ENCODE results near the gene GNAQ. TPM values are rescaled to one million over a fixed set of nuclear protein-coding genes. Genes with fewer than 3 reads are reported as not detected.
"Not testable (repeated sequence)": the region's sequence is repeated elsewhere in the genome, so short reads cannot be mapped to it uniquely, and the experiment has no call there.

The GNAQ gene
- total RNA-seq, 2 donors from 2014 or later = 22.3 to 22.7 TPM

- Mint-ChIP-seq H3K4me3 (no peak overlapping the region), H3K27me3 (ENCODE audit: low read depth) (no peaks in the 10 kb centered on the region), H3K9me3 (no peaks in the 10 kb centered on the region), H3K27ac (no peak overlapping the region), H3K36me3 (ENCODE audit: insufficient read depth in 2 of 2) (peaks cover 0 to 2% of the 10 kb centered on the region in 2 donors), H3K4me1 (ENCODE audit: low read depth) (peaks cover 52% of the 10 kb centered on the region)
- DNase-seq (no peak), ATAC-seq (replicated peaks in 1 of 2) (no peak)
These were observed 134.5 kb downstream of the GNAQ start for GRCh38 chr9:77896938-77897667.

GRCh38 chr9:77896269-77896937 is 135.2 kb downstream of the GNAQ start:
- no peaks in the 10 kb centered on the region for H3K9me3 Mint-ChIP-seq
- peaks cover 56% of the 10 kb centered on the region for H3K4me1 Mint-ChIP-seq (ENCODE audit: low read depth)
- ATAC-seq (replicated peaks in 1 of 2) (no peak), DNase-seq (no peak)
- H3K27me3 Mint-ChIP-seq (ENCODE audit: low read depth) = no peaks in the 10 kb centered on the region
- H3K4me3 Mint-ChIP-seq = no peak overlapping the region
- H3K36me3 Mint-ChIP-seq (ENCODE audit: insufficient read depth in 2 of 2) = peaks cover 0 to 2% of the 10 kb centered on the region in 2 donors
- no peak overlapping the region for H3K27ac Mint-ChIP-seq

- DNase-seq = no peak
- H3K27ac Mint-ChIP-seq = no peak overlapping the region
- no peaks in the 10 kb centered on the region for H3K27me3 Mint-ChIP-seq (ENCODE audit: low read depth)
- peak in 1 of 2 donors; percentile 40 for ATAC-seq (replicated peaks in 1 of 2)
- no peaks in the 10 kb centered on the region for H3K36me3 Mint-ChIP-seq (ENCODE audit: insufficient read depth in 2 of 2)
- H3K4me3 Mint-ChIP-seq = no peak overlapping the region
- peaks cover 46% of the 10 kb centered on the region for H3K4me1 Mint-ChIP-seq (ENCODE audit: low read depth)
- H3K9me3 Mint-ChIP-seq = no peaks in the 10 kb centered on the region
These were observed 137.9 kb downstream of the GNAQ start for GRCh38 chr9:77893706-77894105.

GRCh38 chr9:77892955-77893514 is 138.6 kb downstream of the GNAQ start:
- H3K27me3 Mint-ChIP-seq (ENCODE audit: low read depth) = no peaks in the 10 kb centered on the region
- H3K4me3 Mint-ChIP-seq = no peak overlapping the region
- no peaks in the 10 kb centered on the region for H3K36me3 Mint-ChIP-seq (ENCODE audit: insufficient read depth in 2 of 2)
- peaks cover 46% of the 10 kb centered on the region for H3K4me1 Mint-ChIP-seq (ENCODE audit: low read depth)
- H3K27ac Mint-ChIP-seq = no peak overlapping the region
- ATAC-seq (replicated peaks in 1 of 2) = no peak
- no peak for DNase-seq
- no peaks in the 10 kb centered on the region for H3K9me3 Mint-ChIP-seq

- DNase-seq = peak in 1 of 2 donors; percentile 6
- Mint-ChIP-seq H3K9me3 (no peaks in the 10 kb centered on the region), H3K27ac (peak overlapping the region; percentile 41), H3K4me3 (peak overlapping the region; percentile 24 to 52), H3K27me3 (ENCODE audit: low read depth) (no peaks in the 10 kb centered on the region), H3K4me1 (ENCODE audit: low read depth) (peaks cover 38% of the 10 kb centered on the region), H3K36me3 (ENCODE audit: insufficient read depth in 2 of 2) (no peaks in the 10 kb centered on the region)
- ATAC-seq (replicated peaks in 1 of 2) = peak; percentile 45 to 77
These were observed 139.4 kb downstream of the GNAQ start for GRCh38 chr9:77892171-77892570.

GRCh38 chr9:77891128-77891800 is 140.3 kb downstream of the GNAQ start:
- peaks cover 34% of the 10 kb centered on the region for H3K4me1 Mint-ChIP-seq (ENCODE audit: low read depth)
- H3K27me3 Mint-ChIP-seq (ENCODE audit: low read depth) = no peaks in the 10 kb centered on the region
- ATAC-seq (replicated peaks in 1 of 2) (no peak), DNase-seq (no peak)
- H3K27ac Mint-ChIP-seq = no peak overlapping the region
- H3K36me3 Mint-ChIP-seq (ENCODE audit: insufficient read depth in 2 of 2) = no peaks in the 10 kb centered on the region
- H3K4me3 Mint-ChIP-seq = no peak overlapping the region
- no peaks in the 10 kb centered on the region for H3K9me3 Mint-ChIP-seq

- Mint-ChIP-seq H3K36me3 (ENCODE audit: insufficient read depth in 2 of 2) (no peaks in the 10 kb centered on the region), H3K4me3 (no peak overlapping the region), H3K27ac (no peak overlapping the region), H3K9me3 (no peaks in the 10 kb centered on the region), H3K4me1 (ENCODE audit: low read depth) (peaks cover 53% of the 10 kb centered on the region), H3K27me3 (ENCODE audit: low read depth) (no peaks in the 10 kb centered on the region)
- DNase-seq (no peak), ATAC-seq (replicated peaks in 1 of 2) (no peak)
These were observed 143.9 kb downstream of the GNAQ start for GRCh38 chr9:77887662-77888061.

- DNase-seq = no peak
- no peaks in the 10 kb centered on the region for H3K27me3 Mint-ChIP-seq (ENCODE audit: low read depth)
- no peak overlapping the region for H3K27ac Mint-ChIP-seq
- peaks cover 36% of the 10 kb centered on the region for H3K4me1 Mint-ChIP-seq (ENCODE audit: low read depth)
- H3K9me3 Mint-ChIP-seq = no peaks in the 10 kb centered on the region
- H3K36me3 Mint-ChIP-seq (ENCODE audit: insufficient read depth in 2 of 2) = no peaks in the 10 kb centered on the region
- ATAC-seq (replicated peaks in 1 of 2) = no peak
- H3K4me3 Mint-ChIP-seq = no peak overlapping the region
These were observed 146.4 kb downstream of the GNAQ start for GRCh38 chr9:77885104-77885672.

- H3K36me3 Mint-ChIP-seq (ENCODE audit: insufficient read depth in 2 of 2) = no peaks in the 10 kb centered on the region
- peaks cover 36% of the 10 kb centered on the region for H3K4me1 Mint-ChIP-seq (ENCODE audit: low read depth)
- H3K27me3 Mint-ChIP-seq (ENCODE audit: low read depth) = no peaks in the 10 kb centered on the region
- no peaks in the 10 kb centered on the region for H3K9me3 Mint-ChIP-seq
- DNase-seq = no peak
- H3K27ac Mint-ChIP-seq = peak overlapping the region; percentile 52
- H3K4me3 Mint-ChIP-seq = peak overlapping the region in 1 of 2 donors; percentile 14
- peak in 1 of 2 donors; percentile 32 for ATAC-seq (replicated peaks in 1 of 2)
These were observed 147.5 kb downstream of the GNAQ start for GRCh38 chr9:77883846-77884771.

- H3K27me3 Mint-ChIP-seq (ENCODE audit: low read depth) = no peaks in the 10 kb centered on the region
- peak; percentile 92 to 97 for ATAC-seq (replicated peaks in 1 of 2)
- no peaks in the 10 kb centered on the region for H3K36me3 Mint-ChIP-seq (ENCODE audit: insufficient read depth in 2 of 2)
- H3K9me3 Mint-ChIP-seq = no peaks in the 10 kb centered on the region
- DNase-seq = peak in 1 of 2 donors; percentile 6
- H3K4me1 Mint-ChIP-seq (ENCODE audit: low read depth) = peaks cover 36% of the 10 kb centered on the region
- no peak overlapping the region for H3K27ac Mint-ChIP-seq
- H3K4me3 Mint-ChIP-seq = peak overlapping the region in 1 of 2 donors; percentile 14
These were observed 148.5 kb downstream of the GNAQ start for GRCh38 chr9:77883133-77883532.

GRCh38 chr9:77882294-77882693 is 149.3 kb downstream of the GNAQ start:
- Mint-ChIP-seq H3K36me3 (ENCODE audit: insufficient read depth in 2 of 2) (no peaks in the 10 kb centered on the region), H3K4me1 (ENCODE audit: low read depth) (peaks cover 36% of the 10 kb centered on the region), H3K4me3 (no peak overlapping the region), H3K9me3 (no peaks in the 10 kb centered on the region), H3K27me3 (ENCODE audit: low read depth) (no peaks in the 10 kb centered on the region), H3K27ac (no peak overlapping the region)
- ATAC-seq (replicated peaks in 1 of 2) (no peak), DNase-seq (no peak)

GRCh38 chr9:77881634-77882033 is 150.0 kb downstream of the GNAQ start:
- DNase-seq; ATAC-seq (replicated peaks in 1 of 2); H3K4me3 Mint-ChIP-seq; H3K36me3 Mint-ChIP-seq (ENCODE audit: insufficient read depth in 2 of 2); H3K27me3 Mint-ChIP-seq (ENCODE audit: low read depth); H3K27ac Mint-ChIP-seq; H3K9me3 Mint-ChIP-seq: not testable (repeated sequence)
- peaks cover 36% of the 10 kb centered on the region for H3K4me1 Mint-ChIP-seq (ENCODE audit: low read depth)

Measured in activated T-cell treated with anti-CD3 and anti-CD28 coated beads, Interleukin-2, amount 50 U/mL, for 72 hours (primary cell).